ENCODE measurements around the gene MZT1. TPM values are rescaled to one million over a fixed set of nuclear protein-coding genes. Genes with fewer than 3 reads are reported as not detected.

Gene MZT1
- total and polyA plus RNA-seq, 10 of the 15 experiments (the other 5 are each of a cell fraction or from before 2014, with no cell fraction given): 16.2 to 47.6 (median 25.4) TPM

DNA sequence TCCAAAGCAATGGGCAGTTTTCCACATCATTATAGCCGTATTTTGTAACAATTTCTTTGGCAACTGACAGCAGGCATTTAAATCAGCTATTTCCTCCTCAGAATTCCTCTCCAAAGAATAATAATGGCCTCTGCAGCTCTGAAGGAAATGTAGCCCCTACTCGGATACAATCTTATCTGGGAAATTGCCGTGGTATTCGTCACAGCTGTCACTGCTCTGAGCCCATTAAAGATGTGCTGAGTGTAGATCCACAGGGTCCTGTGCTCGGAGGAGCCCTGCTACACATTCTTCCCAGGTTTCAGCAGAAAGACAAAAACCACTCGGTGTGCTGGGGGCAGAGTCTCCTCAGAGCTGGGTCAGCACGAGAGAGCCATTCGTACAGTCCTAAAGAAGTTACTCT lies 33.1 kb downstream of the MZT1 start:
- ATAC-seq (no peak), DNase-seq (ENCODE audit: low read depth, low spot score) (no peak), FAIRE-seq (no peak)
- Histone ChIP-seq H3K4me2 (ENCODE audit: control insufficient read depth, insufficient read depth) (no peak overlapping the region), H3K79me2 (ENCODE audit: control insufficient read depth, insufficient read depth, low read length) (no peaks in the 10 kb centered on the region), H3K27me3 (replicated peaks in 1 of 2; ENCODE audit: control insufficient read depth in 2 of 2, insufficient read depth in 2 of 2, low read length in 1 of 2) (no peaks in the 10 kb centered on the region; a peak in 1 of 4 replicates), H3K4me3 (no peak overlapping the region), H3K9ac (ENCODE audit: control insufficient read depth, insufficient read depth, low read length) (no peak overlapping the region), H3K27ac (ENCODE audit: control insufficient read depth, insufficient read depth) (no peak overlapping the region), H2AFZ (ENCODE audit: control insufficient read depth, low read depth, low read length) (no peak overlapping the region), H4K20me1 (ENCODE audit: control insufficient read depth, insufficient read depth) (no peaks in the 10 kb centered on the region), H3K36me3 (ENCODE audit: control insufficient read depth in 2 of 2, insufficient read depth in 2 of 2, low read length in 1 of 2) (no peaks in the 10 kb centered on the region), H3K4me1 (ENCODE audit: control insufficient read depth, insufficient read depth, low read length) (no peaks in the 10 kb centered on the region), H3K9me3 (replicated peaks; ENCODE audit: control insufficient read depth, insufficient read depth, low read length) (no peaks in the 10 kb centered on the region; the same call in 2 of the 3 replicates)
- RAD21 ChIA-PET (ENCODE audit: unreplicated experiment): no interaction called here
- in situ Hi-C loops (cut with MboI): no loop called here
- no TSS peak for BruUV-seq (replicated peaks)
- CTCF ChIA-PET: interaction anchor here (1.2 kb wide), 1 partner anchor 18 kb away, joined by 3 read pairs; no protein-coding TSS in a partner anchor
- 38% methylated on average over 8 of the region's 8 CpGs for WGBS (ENCODE audit: insufficient coverage, insufficient replicate concordance, low lambda C conversion rate, missing lambda C conversion rate)
- intact Hi-C loops (cut with micrococcal nuclease; ENCODE audit: unreplicated experiment): no loop called here
- SMC1A ChIA-PET (ENCODE audit: uncharacterized antibody, unreplicated experiment): no interaction called here
- TF ChIP-seq WRNIP1 (IDR thresholded peaks at IDR 0.05; ENCODE audit: borderline replicate concordance, low read depth, low read length) (no peak), TARDBP (IDR thresholded peaks at IDR 0.05; ENCODE audit: borderline replicate concordance) (no peak), MTA3 (IDR thresholded peaks at IDR 0.05; ENCODE audit: borderline replicate concordance, low read length) (no peak)
- POLR2A ChIA-PET: no interaction called here

DNA sequence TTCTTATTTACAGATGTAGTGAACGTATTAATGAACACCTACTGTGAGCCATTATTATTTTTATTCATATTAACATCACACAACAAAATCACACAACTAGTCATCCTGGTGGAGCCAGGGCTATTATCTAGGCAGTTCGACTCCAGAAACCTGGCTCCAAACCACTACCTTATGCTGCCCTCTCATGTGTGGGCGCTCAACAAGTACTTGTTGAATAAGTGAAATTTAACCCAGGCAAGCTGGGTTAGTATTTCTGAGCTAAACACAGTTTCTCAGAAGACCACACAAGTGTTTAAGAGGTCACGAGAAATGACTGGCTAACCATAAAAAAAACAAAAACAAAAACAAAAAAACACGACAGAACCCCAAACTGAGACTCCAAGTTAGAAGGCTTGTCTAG lies 33.6 kb downstream of the MZT1 start:
- ChIA-PET CTCF (interaction anchor here (1.2 kb wide), 1 partner anchor 19 kb away, joined by 3 read pairs; no protein-coding TSS in a partner anchor), POLR2A (interaction anchor here (0.6 kb wide), 1 partner anchor 199 kb away, joined by 3 read pairs; no protein-coding TSS in a partner anchor), SMC1A (ENCODE audit: uncharacterized antibody, unreplicated experiment) (no interaction called here), RAD21 (ENCODE audit: unreplicated experiment) (no interaction called here)
- Histone ChIP-seq H3K27ac (ENCODE audit: control insufficient read depth, insufficient read depth) (no peak overlapping the region), H3K9ac (ENCODE audit: control insufficient read depth, insufficient read depth, low read length) (no peak overlapping the region), H3K27me3 (replicated peaks in 1 of 2; ENCODE audit: control insufficient read depth in 2 of 2, insufficient read depth in 2 of 2, low read length in 1 of 2) (no peaks in the 10 kb centered on the region; a peak in 1 of 4 replicates), H3K36me3 (ENCODE audit: control insufficient read depth in 2 of 2, insufficient read depth in 2 of 2, low read length in 1 of 2) (no peaks in the 10 kb centered on the region), H3K79me2 (ENCODE audit: control insufficient read depth, insufficient read depth, low read length) (no peaks in the 10 kb centered on the region), H4K20me1 (ENCODE audit: control insufficient read depth, insufficient read depth) (no peaks in the 10 kb centered on the region), H3K4me3 (no peak overlapping the region), H3K4me1 (ENCODE audit: control insufficient read depth, insufficient read depth, low read length) (no peaks in the 10 kb centered on the region), H3K4me2 (ENCODE audit: control insufficient read depth, insufficient read depth) (no peak overlapping the region), H2AFZ (ENCODE audit: control insufficient read depth, low read depth, low read length) (no peak overlapping the region), H3K9me3 (replicated peaks; ENCODE audit: control insufficient read depth, insufficient read depth, low read length) (no peaks in the 10 kb centered on the region; the same call in 2 of the 3 replicates)
- in situ Hi-C loops (cut with MboI) (no loop called here), intact Hi-C loops (cut with micrococcal nuclease; ENCODE audit: unreplicated experiment) (no loop called here)
- WGBS (ENCODE audit: insufficient coverage, insufficient replicate concordance, low lambda C conversion rate, missing lambda C conversion rate): 16% methylated on average over 5 of the region's 5 CpGs
- BruUV-seq (replicated peaks): no TSS peak
- no peak for ATAC-seq
- no peak for DNase-seq (ENCODE audit: low read depth, low spot score)
- no peak for FAIRE-seq
- no peak for TF ChIP-seq SPI1 (IDR thresholded peaks at IDR 0.05; ENCODE audit: borderline replicate concordance, insufficient read depth, low read depth, low read length)
- no peak for TF ChIP-seq BMI1 (IDR thresholded peaks at IDR 0.05; ENCODE audit: borderline replicate concordance)
- no peak for TF ChIP-seq MYB (IDR thresholded peaks at IDR 0.05; ENCODE audit: borderline replicate concordance, low read depth, low read length)
- TF ChIP-seq LARP7 (IDR thresholded peaks at IDR 0.05): no peak
- no peak for TF ChIP-seq POLR2A (IDR thresholded peaks at IDR 0.05; ENCODE audit: low read depth, low read length)
- TF ChIP-seq KAT2A (conservative IDR thresholded peaks at IDR 0.05; ENCODE audit: control insufficient read depth, low read depth, low read length): no peak
- TF ChIP-seq HDGF (IDR thresholded peaks at IDR 0.05): no peak
- TF ChIP-seq BHLHE40 (IDR thresholded peaks at IDR 0.05; ENCODE audit: borderline replicate concordance in 1 of 2, low read depth in 2 of 2, low read length in 1 of 2): no peak
- TF ChIP-seq, protein P1, sequence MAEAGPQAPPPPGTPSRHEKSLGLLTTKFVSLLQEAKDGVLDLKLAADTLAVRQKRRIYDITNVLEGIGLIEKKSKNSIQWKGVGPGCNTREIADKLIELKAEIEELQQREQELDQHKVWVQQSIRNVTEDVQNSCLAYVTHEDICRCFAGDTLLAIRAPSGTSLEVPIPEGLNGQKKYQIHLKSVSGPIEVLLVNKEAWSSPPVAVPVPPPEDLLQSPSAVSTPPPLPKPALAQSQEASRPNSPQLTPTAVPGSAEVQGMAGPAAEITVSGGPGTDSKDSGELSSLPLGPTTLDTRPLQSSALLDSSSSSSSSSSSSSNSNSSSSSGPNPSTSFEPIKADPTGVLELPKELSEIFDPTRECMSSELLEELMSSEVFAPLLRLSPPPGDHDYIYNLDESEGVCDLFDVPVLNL (IDR thresholded peaks at IDR 0.05; ENCODE audit: low read depth, low read length): no peak
- no peak for TF ChIP-seq ZNF207 (IDR thresholded peaks at IDR 0.05; ENCODE audit: borderline replicate concordance)
- TF ChIP-seq ZBED1 (IDR thresholded peaks at IDR 0.05; ENCODE audit: borderline replicate concordance): no peak
- TF ChIP-seq RBBP5 (conservative IDR thresholded peaks at IDR 0.05): no peak
- no peak for TF ChIP-seq ZNF24 (IDR thresholded peaks at IDR 0.05)
- TF ChIP-seq NFYA (IDR thresholded peaks at IDR 0.05; ENCODE audit: borderline replicate concordance, low read depth, low read length): no peak
- no peak for TF ChIP-seq EED (IDR thresholded peaks at IDR 0.05; ENCODE audit: low read depth)
- no peak for TF ChIP-seq MTA3 (IDR thresholded peaks at IDR 0.05; ENCODE audit: borderline replicate concordance, low read length)
- no peak for TF ChIP-seq CBFB (IDR thresholded peaks at IDR 0.05; ENCODE audit: low read depth)
- no peak for TF ChIP-seq NR2C2 (IDR thresholded peaks at IDR 0.05; ENCODE audit: borderline replicate concordance, control insufficient read depth, insufficient read length, low read depth)

Data from GM12878 (cell line).